ENCODE measurements around the gene INHBA. TPM values are rescaled to one million over a fixed set of nuclear protein-coding genes. Genes with fewer than 3 reads are reported as not detected.

INHBA gene
- total RNA-seq, 5 donors from 2014 or later (not counting 1 experiment from before 2014, with no cell fraction given), result 0.09 to 0.16 TPM; not detected in 3

DNA sequence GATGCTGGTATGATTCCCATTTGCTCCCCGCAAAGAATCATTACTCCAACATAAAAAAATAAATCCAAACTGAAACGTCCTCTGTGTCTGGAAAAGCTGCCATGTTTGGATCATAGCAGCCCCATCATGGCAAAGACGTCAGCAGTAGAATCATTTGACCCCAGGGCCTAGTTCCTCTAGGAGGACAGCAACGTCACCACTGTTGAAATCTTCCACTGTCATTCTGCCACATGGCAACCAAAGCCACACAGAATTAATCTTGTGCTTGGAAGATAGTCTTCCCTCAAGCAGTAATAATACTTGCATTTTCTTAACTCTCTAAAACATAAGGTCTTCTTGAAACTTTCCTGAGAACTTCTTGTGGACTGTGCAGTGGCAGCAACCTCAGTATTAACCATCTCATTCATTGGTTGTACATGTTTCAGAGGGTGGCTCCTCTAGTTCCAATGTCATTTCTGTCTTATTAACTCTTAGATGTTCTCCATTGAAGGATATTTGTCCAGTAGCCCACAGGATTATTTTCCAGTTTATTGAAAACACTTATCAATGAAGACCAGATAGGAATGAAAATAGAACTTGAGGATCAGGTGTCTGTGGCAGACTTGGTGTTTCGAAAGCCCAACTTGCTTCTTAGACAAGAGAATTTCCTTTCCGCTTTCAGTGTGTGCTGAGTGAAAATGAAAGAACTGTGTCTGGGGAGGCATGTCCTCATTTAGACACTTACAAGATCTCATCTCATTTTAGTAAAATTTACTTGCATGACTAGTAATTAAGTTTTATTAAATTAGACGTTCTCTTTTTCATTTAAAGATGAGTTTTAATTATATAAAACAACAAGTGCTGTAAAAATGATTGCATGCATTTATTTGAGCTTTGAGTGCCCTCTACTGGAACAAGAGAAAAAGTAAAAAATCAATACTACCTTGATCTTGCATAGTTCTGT is 28.9 kb upstream of the INHBA start:
- H3K27ac ChIP-seq (ENCODE audit: low read length), result no peak overlapping the region
- H3K9me3 ChIP-seq, result no peaks in the 10 kb centered on the region
- Mint-ChIP-seq H3K4me3 (no peak overlapping the region), H3K27me3 (peaks cover 3% of the 10 kb centered on the region in 2 donors), H3K9me3 (no peaks in the 10 kb centered on the region), H3K36me3 (no peaks in the 10 kb centered on the region), H3K27ac (no peak overlapping the region), H3K4me1 (peaks cover 0 to 4% (median 0%) of the 10 kb centered on the region in 3 donors)
- no peaks in the 10 kb centered on the region for H3K36me3 ChIP-seq (ENCODE audit: control insufficient read depth in 2 of 2, extremely low read depth in 1 of 2, insufficient read depth in 1 of 2, low read length in 1 of 2)
- POLR2A ChIA-PET, result no interaction called here
- no peak overlapping the region for H3K4me3 ChIP-seq (ENCODE audit: control insufficient read depth in 1 of 2, extremely low read depth in 1 of 2, low read length in 1 of 2)
- DNase-seq (peak in 1 of 35 experiments; percentile 3), ATAC-seq (replicated peaks in 1 of 4) (no peak)
- H3K4me1 ChIP-seq (ENCODE audit: control insufficient read depth in 1 of 2, extremely low read depth in 1 of 2, insufficient read depth in 2 of 2, low read length in 2 of 2), result no peaks in the 10 kb centered on the region
- CTCF ChIA-PET, result no interaction called here
- WGBS (ENCODE audit: insufficient coverage), result 72% methylated on average over 3 of the region's 7 CpGs
- no peaks in the 10 kb centered on the region for H3K27me3 ChIP-seq (replicated peaks in 1 of 2; ENCODE audit: control insufficient read depth in 2 of 2, extremely low read depth in 1 of 2, insufficient read depth in 2 of 2, low read length in 1 of 2)

DNA sequence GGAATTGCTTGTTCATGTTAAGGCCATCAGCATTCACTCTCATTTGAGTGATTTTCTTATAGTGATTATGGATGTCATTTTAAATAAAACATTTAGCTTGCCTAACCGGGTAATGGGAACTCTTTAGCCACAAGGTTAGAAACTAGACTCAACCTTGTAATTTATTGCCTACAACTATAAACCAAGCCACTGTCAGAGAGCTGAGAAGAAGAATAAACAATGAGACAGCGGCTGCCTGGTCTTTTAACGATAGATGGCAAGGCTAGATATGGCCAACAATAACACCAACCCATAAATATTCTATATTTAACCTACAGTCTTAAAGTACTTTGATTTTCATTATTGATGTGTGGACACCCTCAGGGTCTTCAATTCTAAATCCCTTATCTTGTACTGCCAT is 27.8 kb upstream of the INHBA start:
- Histone ChIP-seq H3K4me3 (ENCODE audit: control insufficient read depth in 1 of 2, extremely low read depth in 1 of 2, low read length in 1 of 2) (no peak overlapping the region), H3K36me3 (ENCODE audit: control insufficient read depth in 2 of 2, extremely low read depth in 1 of 2, insufficient read depth in 1 of 2, low read length in 1 of 2) (no peaks in the 10 kb centered on the region), H3K9me3 (no peaks in the 10 kb centered on the region), H3K27me3 (replicated peaks in 1 of 2; ENCODE audit: control insufficient read depth in 2 of 2, extremely low read depth in 1 of 2, insufficient read depth in 2 of 2, low read length in 1 of 2) (no peaks in the 10 kb centered on the region), H3K27ac (ENCODE audit: low read length) (no peak overlapping the region), H3K4me1 (ENCODE audit: control insufficient read depth in 1 of 2, extremely low read depth in 1 of 2, insufficient read depth in 2 of 2, low read length in 2 of 2) (no peaks in the 10 kb centered on the region)
- ATAC-seq (replicated peaks in 1 of 4) (no peak), DNase-seq (no peak)
- no peaks in the 10 kb centered on the region for H3K9me3 Mint-ChIP-seq
- CTCF ChIA-PET, result no interaction called here
- POLR2A ChIA-PET, result no interaction called here
- H3K36me3 Mint-ChIP-seq, result no peaks in the 10 kb centered on the region
- H3K27me3 Mint-ChIP-seq, result peaks cover 0 to 3% of the 10 kb centered on the region in 2 donors
- H3K4me3 Mint-ChIP-seq, result no peak overlapping the region
- H3K4me1 Mint-ChIP-seq, result peaks cover 0 to 4% (median 0%) of the 10 kb centered on the region in 3 donors
- no CpG with 5 or more reads among the region's 3 CpGs for WGBS (ENCODE audit: insufficient coverage)
- H3K27ac Mint-ChIP-seq, result no peak overlapping the region

GRCh38 chr7:41730161-41730560 is 27.3 kb upstream of the INHBA start:
- WGBS (ENCODE audit: insufficient coverage), result no CpG with 5 or more reads among the region's 1 CpG
- no peaks in the 10 kb centered on the region for H3K9me3 ChIP-seq
- ATAC-seq (replicated peaks in 1 of 4) (no peak), DNase-seq (no peak)
- Mint-ChIP-seq H3K36me3 (no peaks in the 10 kb centered on the region), H3K27me3 (peaks cover 0 to 3% of the 10 kb centered on the region in 2 donors), H3K4me3 (no peak overlapping the region), H3K9me3 (no peaks in the 10 kb centered on the region), H3K4me1 (peaks cover 0 to 4% (median 0%) of the 10 kb centered on the region in 3 donors), H3K27ac (no peak overlapping the region)
- H3K4me3 ChIP-seq (ENCODE audit: control insufficient read depth in 1 of 2, extremely low read depth in 1 of 2, low read length in 1 of 2), result no peak overlapping the region
- CTCF ChIA-PET, result no interaction called here
- H3K27ac ChIP-seq (ENCODE audit: low read length), result no peak overlapping the region
- no peaks in the 10 kb centered on the region for H3K36me3 ChIP-seq (ENCODE audit: control insufficient read depth in 2 of 2, extremely low read depth in 1 of 2, insufficient read depth in 1 of 2, low read length in 1 of 2)
- POLR2A ChIA-PET, result no interaction called here
- no peaks in the 10 kb centered on the region for H3K27me3 ChIP-seq (replicated peaks in 1 of 2; ENCODE audit: control insufficient read depth in 2 of 2, extremely low read depth in 1 of 2, insufficient read depth in 2 of 2, low read length in 1 of 2)
- H3K4me1 ChIP-seq (ENCODE audit: control insufficient read depth in 1 of 2, extremely low read depth in 1 of 2, insufficient read depth in 2 of 2, low read length in 2 of 2), result no peaks in the 10 kb centered on the region

GRCh38 chr7:41729059-41729458 is 26.2 kb upstream of the INHBA start:
- DNase-seq (no peak), ATAC-seq (replicated peaks in 1 of 4) (no peak)
- Mint-ChIP-seq H3K27ac (no peak overlapping the region), H3K27me3 (peaks cover 0 to 3% of the 10 kb centered on the region in 2 donors), H3K4me1 (peaks cover 0 to 4% (median 0%) of the 10 kb centered on the region in 3 donors), H3K9me3 (no peaks in the 10 kb centered on the region), H3K36me3 (no peaks in the 10 kb centered on the region), H3K4me3 (no peak overlapping the region)
- Histone ChIP-seq H3K27me3 (replicated peaks in 1 of 2; ENCODE audit: control insufficient read depth in 2 of 2, extremely low read depth in 1 of 2, insufficient read depth in 2 of 2, low read length in 1 of 2) (peaks cover 0 to 2% of the 10 kb centered on the region in 2 experiments), H3K36me3 (ENCODE audit: control insufficient read depth in 2 of 2, extremely low read depth in 1 of 2, insufficient read depth in 1 of 2, low read length in 1 of 2) (no peaks in the 10 kb centered on the region), H3K27ac (ENCODE audit: low read length) (no peak overlapping the region), H3K9me3 (no peaks in the 10 kb centered on the region), H3K4me3 (ENCODE audit: control insufficient read depth in 1 of 2, extremely low read depth in 1 of 2, low read length in 1 of 2) (no peak overlapping the region), H3K4me1 (ENCODE audit: control insufficient read depth in 1 of 2, extremely low read depth in 1 of 2, insufficient read depth in 2 of 2, low read length in 2 of 2) (no peaks in the 10 kb centered on the region)
- ChIA-PET POLR2A (no interaction called here), CTCF (no interaction called here)
- 80% methylated on average over 1 of the region's 4 CpGs for WGBS (ENCODE audit: insufficient coverage)

DNA sequence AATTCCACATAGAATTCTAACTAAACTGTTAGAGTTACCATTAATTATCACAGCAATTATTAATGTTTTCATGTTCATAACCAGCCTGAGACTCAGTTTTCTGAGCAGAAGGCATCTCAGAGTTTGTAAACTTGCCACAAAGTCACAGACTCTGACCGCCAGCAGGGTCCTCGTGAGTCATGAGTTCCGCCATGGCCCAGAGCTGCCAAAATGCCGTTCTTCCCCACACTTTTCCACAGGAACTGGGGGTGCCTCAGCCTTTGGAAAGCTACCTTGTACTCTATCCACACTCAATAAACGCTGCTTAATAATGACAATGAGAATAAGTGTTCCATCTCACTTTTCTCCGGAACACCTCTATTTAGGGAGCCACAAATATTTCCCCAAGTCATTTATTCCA is 22.1 kb upstream of the INHBA start:
- POLR2A ChIA-PET, result no interaction called here
- Mint-ChIP-seq H3K4me1 (no peaks in the 10 kb centered on the region), H3K9me3 (peaks cover 0 to 3% (median 0%) of the 10 kb centered on the region in 3 donors)

GRCh38 chr7:41720886-41721285 is 18.0 kb upstream of the INHBA start:
- H3K27me3 Mint-ChIP-seq, result peaks cover 3 to 5% of the 10 kb centered on the region in 2 donors
- no peaks in the 10 kb centered on the region for H3K9me3 ChIP-seq
- H3K4me3 Mint-ChIP-seq, result no peak overlapping the region
- H3K4me3 ChIP-seq (ENCODE audit: control insufficient read depth in 1 of 2, extremely low read depth in 1 of 2, low read length in 1 of 2), result no peak overlapping the region
- no peaks in the 10 kb centered on the region for H3K36me3 ChIP-seq (ENCODE audit: control insufficient read depth in 2 of 2, extremely low read depth in 1 of 2, insufficient read depth in 1 of 2, low read length in 1 of 2)
- no peaks in the 10 kb centered on the region for H3K4me1 ChIP-seq (ENCODE audit: control insufficient read depth in 1 of 2, extremely low read depth in 1 of 2, insufficient read depth in 2 of 2, low read length in 2 of 2)
- ChIA-PET POLR2A (no interaction called here), CTCF (no interaction called here)
- H3K9me3 Mint-ChIP-seq, result peaks cover 0 to 3% (median 0%) of the 10 kb centered on the region in 3 donors
- H3K36me3 Mint-ChIP-seq, result no peaks in the 10 kb centered on the region
- ATAC-seq (replicated peaks in 1 of 4) (no peak), DNase-seq (no peak)
- H3K27ac Mint-ChIP-seq, result no peak overlapping the region
- no peaks in the 10 kb centered on the region for H3K4me1 Mint-ChIP-seq
- H3K27me3 ChIP-seq (replicated peaks in 1 of 2; ENCODE audit: control insufficient read depth in 2 of 2, extremely low read depth in 1 of 2, insufficient read depth in 2 of 2, low read length in 1 of 2), result peaks cover 0 to 3% of the 10 kb centered on the region in 2 experiments
- H3K27ac ChIP-seq (ENCODE audit: low read length), result no peak overlapping the region
- WGBS (ENCODE audit: insufficient coverage), result no CpG with 5 or more reads among the region's 1 CpG

More for the DNA sequence above, 22.1 kb upstream of the INHBA start:
- Histone ChIP-seq H3K27ac (ENCODE audit: low read length) (no peak overlapping the region), H3K4me3 (ENCODE audit: control insufficient read depth in 1 of 2, extremely low read depth in 1 of 2, low read length in 1 of 2) (no peak overlapping the region), H3K9me3 (no peaks in the 10 kb centered on the region), H3K36me3 (ENCODE audit: control insufficient read depth in 2 of 2, extremely low read depth in 1 of 2, insufficient read depth in 1 of 2, low read length in 1 of 2) (no peaks in the 10 kb centered on the region), H3K27me3 (replicated peaks in 1 of 2; ENCODE audit: control insufficient read depth in 2 of 2, extremely low read depth in 1 of 2, insufficient read depth in 2 of 2, low read length in 1 of 2) (peaks cover 0 to 3% of the 10 kb centered on the region in 2 experiments), H3K4me1 (ENCODE audit: control insufficient read depth in 1 of 2, extremely low read depth in 1 of 2, insufficient read depth in 2 of 2, low read length in 2 of 2) (no peaks in the 10 kb centered on the region)
- CTCF ChIA-PET, result no interaction called here
- Mint-ChIP-seq H3K36me3 (no peaks in the 10 kb centered on the region), H3K27ac (no peak overlapping the region), H3K4me3 (no peak overlapping the region), H3K27me3 (peaks cover 3 to 5% of the 10 kb centered on the region in 2 donors)
- 85% methylated on average over 6 of the region's 6 CpGs for WGBS (ENCODE audit: insufficient coverage)
- ATAC-seq (replicated peaks in 1 of 4) (no peak), DNase-seq (no peak)

All from T-cell (primary cell).